Suprapubic skin (tissue), 4 donors: Measurements from ENCODE around the gene ARMH3.

Experiments used
- POLR2A ChIP-seq, 2 donors: fragments of 450-650 bp; IDR thresholded peaks; one replicate each; pipeline ENCODE4 v1.6.1; 2017; ENCODE audit warnings: antibody characterized with exemption in 2 of 2, mild to moderate bottlenecking in 2 of 2, moderate library complexity in 2 of 2
- POLR2AphosphoS5 ChIP-seq, 3 donors: sonication (generic); formaldehyde crosslinking; IDR thresholded peaks; one replicate each; pipeline ENCODE4 v1.6.1; 2017; ENCODE audit warnings: antibody characterized with exemption in 3 of 3
- TF ChIP-seq, protein P1 (sequence below), 2 donors: fragments of 200-600 bp in 1 of 2; fragments of 450-650 bp in 1 of 2; sonication (generic) in 1 of 2; IDR thresholded peaks; one replicate each; pipeline ENCODE4 v1.5.1; 2016 to 2019; ENCODE audit warnings: antibody characterized with exemption in 2 of 2, mild to moderate bottlenecking in 1 of 2, moderate library complexity in 1 of 2

GRCh38 chr10:101997803-101998202, 58.2 kb downstream of the ARMH3 start:
- TF ChIP-seq, protein P1, sequence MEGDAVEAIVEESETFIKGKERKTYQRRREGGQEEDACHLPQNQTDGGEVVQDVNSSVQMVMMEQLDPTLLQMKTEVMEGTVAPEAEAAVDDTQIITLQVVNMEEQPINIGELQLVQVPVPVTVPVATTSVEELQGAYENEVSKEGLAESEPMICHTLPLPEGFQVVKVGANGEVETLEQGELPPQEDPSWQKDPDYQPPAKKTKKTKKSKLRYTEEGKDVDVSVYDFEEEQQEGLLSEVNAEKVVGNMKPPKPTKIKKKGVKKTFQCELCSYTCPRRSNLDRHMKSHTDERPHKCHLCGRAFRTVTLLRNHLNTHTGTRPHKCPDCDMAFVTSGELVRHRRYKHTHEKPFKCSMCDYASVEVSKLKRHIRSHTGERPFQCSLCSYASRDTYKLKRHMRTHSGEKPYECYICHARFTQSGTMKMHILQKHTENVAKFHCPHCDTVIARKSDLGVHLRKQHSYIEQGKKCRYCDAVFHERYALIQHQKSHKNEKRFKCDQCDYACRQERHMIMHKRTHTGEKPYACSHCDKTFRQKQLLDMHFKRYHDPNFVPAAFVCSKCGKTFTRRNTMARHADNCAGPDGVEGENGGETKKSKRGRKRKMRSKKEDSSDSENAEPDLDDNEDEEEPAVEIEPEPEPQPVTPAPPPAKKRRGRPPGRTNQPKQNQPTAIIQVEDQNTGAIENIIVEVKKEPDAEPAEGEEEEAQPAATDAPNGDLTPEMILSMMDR (IDR thresholded peaks at IDR 0.05): no peak
- TF ChIP-seq POLR2AphosphoS5 (IDR thresholded peaks at IDR 0.05) (no peak), POLR2A (IDR thresholded peaks at IDR 0.05) (no peak)
